Activated CD8-positive, alpha-beta T cell treated with anti-CD3 and anti-CD28 coated beads for 36 hours (primary cell): ENCODE measurements around the gene CYP4F2. TPM values are rescaled to one million over a fixed set of nuclear protein-coding genes. Genes with fewer than 3 reads are reported as not detected.
"Not testable (repeated sequence)": the region's sequence is repeated elsewhere in the genome, so short reads cannot be mapped to it uniquely, and the experiment has no call there.

Source experiments
- ATAC-seq: fragments of 200-7000 bp; cut with Tn5 transposase; one replicate; pipeline ENCODE4 v1.10.0; 2021; ENCODE audit warnings: mild to moderate bottlenecking, moderate library complexity
- CTCF ChIA-PET: fragments of 350-600 bp; sonication (Branson Sonifier 250); formaldehyde crosslinking; loops from one replicate; lab custom pipeline; 2021; ENCODE audit warnings: antibody characterized with exemption; lab: Charles Lee
- POLR2A ChIA-PET: fragments of 350-600 bp; sonication (Branson Sonifier 250); formaldehyde crosslinking; loops from one replicate; lab custom pipeline; 2021; ENCODE audit warnings: antibody characterized with exemption; lab: Charles Lee
- DNase-seq: peaks from one replicate; pipeline ENCODE4 v3.0.0-alpha.2; 2020
- H3K27ac Mint-ChIP-seq: one replicate; pipeline ENCODE4 v1.8.0; 2021; ENCODE audit warnings: mild to moderate bottlenecking, mixed read lengths
- H3K27me3 Mint-ChIP-seq: one replicate; pipeline ENCODE4 v1.8.0; 2021; ENCODE audit warnings: mixed read lengths
- H3K36me3 Mint-ChIP-seq: one replicate; pipeline ENCODE4 v1.8.0; 2021; ENCODE audit warnings: low read depth, mixed read lengths
- H3K4me1 Mint-ChIP-seq: one replicate; pipeline ENCODE4 v1.8.0; 2021; ENCODE audit warnings: low read depth, mixed read lengths
- H3K4me3 Mint-ChIP-seq: one replicate; pipeline ENCODE4 v1.8.0; 2021; ENCODE audit warnings: mild to moderate bottlenecking, moderate library complexity, mixed read lengths
- H3K9me3 Mint-ChIP-seq: one replicate; pipeline ENCODE4 v1.8.0; 2021; ENCODE audit warnings: mixed read lengths
- intact Hi-C: fragments of 100-400 bp; cut with micrococcal nuclease; formaldehyde crosslinking; loops from one replicate; pipeline ENCODE4 v1.10.0; 2022
- total RNA-seq, 2 experiments: library from RNA; stranded (reverse); gene quantifications; one replicate each; pipeline ENCODE4 v1.2.3, GENCODE V29; 2021
- TF ChIP-seq, protein P1 (sequence below): fragments of 200-600 bp; IDR thresholded peaks from one replicate; pipeline ENCODE4 v1.8.0; 2022; ENCODE audit warnings: antibody characterized with exemption, mild to moderate bottlenecking

The CYP4F2 gene
- total RNA-seq, 2 experiments from 2014 or later: 0.18 TPM; not detected in 1

DNA sequence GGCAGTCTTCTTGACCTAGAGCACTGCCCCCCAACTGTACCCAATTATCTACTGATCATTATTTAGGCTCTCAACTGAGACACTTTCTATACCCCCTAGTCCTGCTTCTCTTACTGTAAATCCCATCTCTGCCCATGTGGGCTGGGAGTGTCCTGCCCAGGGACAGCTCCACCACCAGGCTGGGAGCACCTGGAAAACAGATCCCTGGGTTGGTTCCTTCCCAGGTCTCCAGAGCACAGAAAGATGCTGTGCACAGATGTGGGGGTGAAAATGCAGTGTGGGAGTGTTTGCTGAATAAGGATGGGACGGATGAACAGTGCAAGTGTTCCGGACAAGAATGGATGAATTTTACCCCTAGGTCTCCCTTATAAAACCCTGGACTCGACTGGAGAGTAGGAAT lies 12.7 kb downstream of the CYP4F2 start:
- intact Hi-C loops: no loop called here
- Mint-ChIP-seq H3K4me3 (no peak overlapping the region), H3K27me3 (peaks cover 3% of the 10 kb centered on the region), H3K9me3 (no peaks in the 10 kb centered on the region), H3K36me3 (no peaks in the 10 kb centered on the region), H3K27ac (no peak overlapping the region), H3K4me1 (no peaks in the 10 kb centered on the region)
- DNase-seq (no peak), ATAC-seq (no peak)
- TF ChIP-seq, protein P1, sequence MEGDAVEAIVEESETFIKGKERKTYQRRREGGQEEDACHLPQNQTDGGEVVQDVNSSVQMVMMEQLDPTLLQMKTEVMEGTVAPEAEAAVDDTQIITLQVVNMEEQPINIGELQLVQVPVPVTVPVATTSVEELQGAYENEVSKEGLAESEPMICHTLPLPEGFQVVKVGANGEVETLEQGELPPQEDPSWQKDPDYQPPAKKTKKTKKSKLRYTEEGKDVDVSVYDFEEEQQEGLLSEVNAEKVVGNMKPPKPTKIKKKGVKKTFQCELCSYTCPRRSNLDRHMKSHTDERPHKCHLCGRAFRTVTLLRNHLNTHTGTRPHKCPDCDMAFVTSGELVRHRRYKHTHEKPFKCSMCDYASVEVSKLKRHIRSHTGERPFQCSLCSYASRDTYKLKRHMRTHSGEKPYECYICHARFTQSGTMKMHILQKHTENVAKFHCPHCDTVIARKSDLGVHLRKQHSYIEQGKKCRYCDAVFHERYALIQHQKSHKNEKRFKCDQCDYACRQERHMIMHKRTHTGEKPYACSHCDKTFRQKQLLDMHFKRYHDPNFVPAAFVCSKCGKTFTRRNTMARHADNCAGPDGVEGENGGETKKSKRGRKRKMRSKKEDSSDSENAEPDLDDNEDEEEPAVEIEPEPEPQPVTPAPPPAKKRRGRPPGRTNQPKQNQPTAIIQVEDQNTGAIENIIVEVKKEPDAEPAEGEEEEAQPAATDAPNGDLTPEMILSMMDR: no peak
- POLR2A ChIA-PET: no interaction called here
- CTCF ChIA-PET: no interaction called here

DNA sequence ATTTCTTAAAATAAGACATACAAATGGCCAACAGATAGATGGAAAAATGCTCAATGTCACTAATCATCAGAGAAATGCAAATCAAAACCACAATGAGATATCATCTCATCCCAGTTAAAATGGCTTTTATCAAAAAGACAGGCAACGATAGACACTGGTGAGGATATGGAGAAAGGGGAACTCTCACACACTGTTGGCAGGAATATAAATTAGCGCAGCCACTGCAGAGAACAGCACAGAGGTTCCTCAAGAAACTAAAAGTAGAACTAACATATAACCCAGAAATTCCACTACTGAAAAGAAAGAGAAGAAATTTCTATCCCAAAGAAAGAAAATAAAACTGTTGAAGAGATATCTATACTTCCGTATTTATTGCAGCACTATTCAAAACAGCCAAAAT lies 14.5 kb downstream of the CYP4F2 start:
- H3K4me1 Mint-ChIP-seq, H3K27me3 Mint-ChIP-seq, DNase-seq, intact Hi-C loops, CTCF ChIA-PET, H3K4me3 Mint-ChIP-seq, H3K9me3 Mint-ChIP-seq, H3K27ac Mint-ChIP-seq, H3K36me3 Mint-ChIP-seq, ATAC-seq: not testable (repeated sequence)
- POLR2A ChIA-PET: interaction anchor here (0.9 kb wide), 1 partner anchor 228 kb away, joined by 3 read pairs; no protein-coding TSS in a partner anchor

DNA sequence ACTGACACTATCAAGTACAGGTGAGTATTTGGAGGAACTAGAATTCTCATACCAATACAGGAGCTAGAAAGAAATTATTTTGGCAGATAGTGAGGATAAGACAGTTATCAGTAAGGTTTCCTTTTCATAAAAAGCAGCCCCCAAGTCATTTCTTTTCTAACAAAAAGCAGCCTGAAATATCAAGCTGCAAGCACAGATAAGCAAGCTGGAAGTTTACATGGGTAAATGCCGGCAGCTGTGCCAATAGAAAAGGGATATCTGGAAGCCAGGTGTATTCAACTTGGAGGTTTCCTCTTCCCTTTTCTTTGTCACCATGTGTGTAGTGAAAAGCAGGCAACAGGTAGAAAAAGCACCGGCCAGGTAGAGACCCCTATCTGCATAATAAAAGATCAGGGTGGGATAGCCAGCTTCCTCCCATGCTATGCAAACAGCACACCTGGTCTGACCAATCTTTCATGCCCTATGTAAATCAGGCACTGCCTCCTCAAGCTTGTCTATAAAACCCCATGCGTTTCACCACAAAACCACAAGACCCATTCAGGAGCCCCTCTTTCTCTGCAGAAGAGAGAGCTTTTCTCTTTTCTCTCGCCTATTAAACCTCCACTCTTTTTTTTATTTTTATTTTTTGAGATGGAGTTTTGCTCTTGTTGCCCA lies 22.9 kb downstream of the CYP4F2 start:
- H3K27me3 Mint-ChIP-seq: peaks cover 7% of the 10 kb centered on the region
- H3K4me1 Mint-ChIP-seq: peaks cover 10% of the 10 kb centered on the region
- ATAC-seq: no peak
- TF ChIP-seq, protein P1: no peak
- H3K4me3 Mint-ChIP-seq: no peak overlapping the region
- POLR2A ChIA-PET: no interaction called here
- H3K36me3 Mint-ChIP-seq: no peaks in the 10 kb centered on the region
- CTCF ChIA-PET: interaction anchor here (0.8 kb wide), 1 partner anchor 245 kb away, joined by 3 read pairs; no protein-coding TSS in a partner anchor
- no peaks in the 10 kb centered on the region for H3K9me3 Mint-ChIP-seq
- DNase-seq: no peak
- no peak overlapping the region for H3K27ac Mint-ChIP-seq
- intact Hi-C loops: no loop called here

DNA sequence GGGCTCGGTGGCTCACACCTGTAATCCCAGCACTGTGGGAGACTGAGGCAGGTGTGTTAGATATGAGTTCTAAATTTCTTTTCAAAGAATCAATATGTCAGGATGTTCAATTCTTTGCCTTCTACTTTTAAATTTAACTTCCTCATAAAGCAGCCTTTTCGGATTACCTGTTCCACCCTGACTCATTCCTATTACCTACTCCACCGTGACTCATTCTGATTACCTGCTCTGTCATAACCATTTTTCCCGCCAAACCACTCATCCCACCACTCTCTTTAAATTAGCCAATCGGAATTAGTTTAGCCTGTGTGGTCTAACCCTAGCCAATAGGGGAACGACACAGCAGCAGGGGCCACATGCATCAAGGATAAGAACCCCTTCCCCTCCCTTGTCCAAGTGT lies 24.1 kb downstream of the CYP4F2 start:
- H3K27ac Mint-ChIP-seq, H3K9me3 Mint-ChIP-seq, intact Hi-C loops, H3K27me3 Mint-ChIP-seq, H3K4me1 Mint-ChIP-seq, ATAC-seq, H3K36me3 Mint-ChIP-seq, CTCF ChIA-PET, POLR2A ChIA-PET, DNase-seq, H3K4me3 Mint-ChIP-seq: not testable (repeated sequence)

DNA sequence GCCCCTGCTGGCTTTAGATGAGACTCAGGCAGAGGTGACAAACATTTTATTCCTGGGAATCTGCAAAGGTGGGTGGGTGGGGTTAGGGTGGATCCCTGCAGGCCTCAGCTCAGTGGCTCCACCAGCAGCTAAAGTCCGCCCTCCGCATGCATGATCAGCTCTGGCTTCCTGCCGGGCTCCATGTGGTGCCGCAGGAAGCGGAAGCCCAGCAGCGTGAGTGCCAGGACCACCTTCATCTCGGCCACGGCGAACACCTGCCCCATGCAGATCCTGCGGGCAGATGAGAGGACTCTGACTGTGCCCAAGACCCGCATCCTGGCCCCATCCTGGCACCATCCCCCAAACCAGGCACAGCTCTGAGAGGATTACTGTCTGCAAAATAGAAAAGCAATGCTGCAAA lies 26.3 kb downstream of the CYP4F2 start:
- DNase-seq (peak; percentile 61), ATAC-seq (peak; percentile 87)
- peak overlapping the region; percentile 41 for H3K4me3 Mint-ChIP-seq
- ChIA-PET CTCF (interaction anchor here (1.3 kb wide), 2 partner anchors 59 to 242 kb away, joined by 3 to 4 read pairs; no protein-coding TSS in a partner anchor), POLR2A (interaction anchor here (1.0 kb wide), 1 partner anchor 35 kb away, joined by 3 read pairs; no protein-coding TSS in a partner anchor)
- peaks cover 7% of the 10 kb centered on the region for H3K27me3 Mint-ChIP-seq
- TF ChIP-seq, protein P1: no peak
- peaks cover 10% of the 10 kb centered on the region for H3K4me1 Mint-ChIP-seq
- intact Hi-C loops: no loop called here
- no peaks in the 10 kb centered on the region for H3K9me3 Mint-ChIP-seq
- peak overlapping the region; percentile 17 for H3K27ac Mint-ChIP-seq
- no peaks in the 10 kb centered on the region for H3K36me3 Mint-ChIP-seq

DNA sequence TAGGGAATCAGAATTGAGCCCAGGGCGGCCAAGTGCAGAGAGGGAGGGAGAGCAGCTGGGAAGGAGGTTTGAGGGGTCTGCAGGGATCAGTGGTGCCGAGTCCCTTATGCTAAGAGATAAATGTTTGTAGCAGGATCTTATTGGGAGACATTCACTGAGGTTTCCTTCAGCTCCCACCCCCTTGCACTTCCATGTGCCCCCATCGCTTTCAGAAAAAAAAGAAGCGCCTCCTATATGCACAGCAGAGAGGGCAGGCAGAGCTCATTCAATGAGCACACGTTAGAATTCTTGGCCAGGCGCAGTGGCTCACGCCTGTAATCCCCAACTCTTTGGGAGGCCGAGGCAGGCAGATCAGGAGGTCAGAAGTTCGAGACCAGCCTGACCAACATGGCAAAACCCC lies 28.0 kb downstream of the CYP4F2 start:
- ChIA-PET POLR2A (interaction anchor here (0.9 kb wide), 1 partner anchor 204 kb away, joined by 3 read pairs; no protein-coding TSS in a partner anchor), CTCF (interaction anchor here (0.8 to 1.6 kb wide), 5 partner anchors 12 to 315 kb away, joined by 3 to 5 read pairs (median 3); partner anchors contain the start of gene FAM32A)
- no peak overlapping the region for H3K27ac Mint-ChIP-seq
- no peak for ATAC-seq
- intact Hi-C loops: loop anchor here (10.0 kb wide), 1 partner anchor 235 kb away; no protein-coding TSS in a partner anchor
- TF ChIP-seq, protein P1: no peak
- peaks cover 10% of the 10 kb centered on the region for H3K4me1 Mint-ChIP-seq
- H3K4me3 Mint-ChIP-seq: no peak overlapping the region
- peaks cover 4% of the 10 kb centered on the region for H3K27me3 Mint-ChIP-seq
- no peaks in the 10 kb centered on the region for H3K36me3 Mint-ChIP-seq
- H3K9me3 Mint-ChIP-seq: no peaks in the 10 kb centered on the region
- no peak for DNase-seq
